ENCODE results near the gene CSNK1G1. TPM values are rescaled to one million over a fixed set of nuclear protein-coding genes. Genes with fewer than 3 reads are reported as not detected.
"Not testable (repeated sequence)": the region's sequence is repeated elsewhere in the genome, so short reads cannot be mapped to it uniquely, and the experiment has no call there.

CSNK1G1 gene
- total and polyA plus RNA-seq, 12 donors: 1.9 to 9.4 (median 7.4) TPM

- H3K4me1 ChIP-seq: peaks cover 0 to 19% (median 14%) of the 10 kb centered on the region in 9 donors
- ATAC-seq: no peak
- TF ChIP-seq CTCF (IDR thresholded peaks at IDR 0.05): no peak
- intact Hi-C loops (cut with DNase I): loop anchor here in 1 of 10 donors (10.0 kb wide), 1 partner anchor 439 kb away; no protein-coding TSS in a partner anchor
- 94 to 95% methylated on average over 11 of the region's 11 CpGs for WGBS, 2 donors
- no peaks in the 10 kb centered on the region for H3K27me3 ChIP-seq
- H3K9me3 ChIP-seq: peaks cover 0 to 7% (median 0%) of the 10 kb centered on the region in 11 donors
- no peak overlapping the region for H3K4me3 ChIP-seq
- no peaks in the 10 kb centered on the region for H3K36me3 ChIP-seq
- no peak overlapping the region for H3K27ac ChIP-seq
- DNase-seq: no peak
These were observed 130.2 kb downstream of the CSNK1G1 start for GRCh38 chr15:64225804-64226203.

GRCh38 chr15:64224511-64224910, 131.5 kb downstream of the CSNK1G1 start:
- no peak for TF ChIP-seq CTCF (IDR thresholded peaks at IDR 0.05)
- H3K27ac ChIP-seq: peak overlapping the region in 2 of 10 donors; percentile 1 to 4
- peaks cover 0 to 19% (median 14%) of the 10 kb centered on the region in 9 donors for H3K4me1 ChIP-seq
- H3K27me3 ChIP-seq: no peaks in the 10 kb centered on the region
- WGBS, 2 donors: 19 to 21% methylated on average over 2 of the region's 2 CpGs
- intact Hi-C loops (cut with DNase I): loop anchor here in 1 of 10 donors (10.0 kb wide), 1 partner anchor 440 kb away; no protein-coding TSS in a partner anchor
- no peak overlapping the region for H3K4me3 ChIP-seq
- no peaks in the 10 kb centered on the region for H3K36me3 ChIP-seq
- peaks cover 0 to 7% (median 0%) of the 10 kb centered on the region in 11 donors for H3K9me3 ChIP-seq
- peak in 1 of 2 donors; percentile 61 for DNase-seq
- peak in 6 of 8 donors; percentile 27 to 66 (median 44) for ATAC-seq

- Histone ChIP-seq H3K27ac (no peak overlapping the region), H3K4me1 (peaks cover 0 to 19% (median 14%) of the 10 kb centered on the region in 9 donors), H3K9me3 (peaks cover 0 to 7% (median 0%) of the 10 kb centered on the region in 11 donors), H3K4me3 (no peak overlapping the region), H3K27me3 (no peaks in the 10 kb centered on the region), H3K36me3 (no peaks in the 10 kb centered on the region)
- intact Hi-C loops (cut with DNase I): loop anchor here in 1 of 10 donors (10.0 kb wide), 1 partner anchor 441 kb away; no protein-coding TSS in a partner anchor
- ATAC-seq: no peak
- DNase-seq: no peak
- no peak for TF ChIP-seq CTCF (IDR thresholded peaks at IDR 0.05)
These were observed 132.1 kb downstream of the CSNK1G1 start for GRCh38 chr15:64223882-64224281.

- Histone ChIP-seq H3K4me3 (no peak overlapping the region), H3K4me1 (peaks cover 0 to 19% (median 14%) of the 10 kb centered on the region in 9 donors), H3K27ac (no peak overlapping the region), H3K27me3 (no peaks in the 10 kb centered on the region), H3K9me3 (peaks cover 0 to 7% (median 0%) of the 10 kb centered on the region in 11 donors), H3K36me3 (no peaks in the 10 kb centered on the region)
- no peak for TF ChIP-seq CTCF (IDR thresholded peaks at IDR 0.05)
- intact Hi-C loops (cut with DNase I): loop anchor here in 1 of 10 donors (10.0 kb wide), 1 partner anchor 442 kb away; no protein-coding TSS in a partner anchor
- DNase-seq: no peak
- WGBS, 2 donors: 81 to 89% methylated on average over 3 of the region's 3 CpGs
- ATAC-seq: no peak
These were observed 133.2 kb downstream of the CSNK1G1 start for GRCh38 chr15:64222573-64223366.

GRCh38 chr15:64221911-64222310, 134.1 kb downstream of the CSNK1G1 start:
- ATAC-seq, H3K27ac ChIP-seq, H3K9me3 ChIP-seq, H3K27me3 ChIP-seq, H3K4me3 ChIP-seq, H3K36me3 ChIP-seq, DNase-seq: not testable (repeated sequence)
- H3K4me1 ChIP-seq: peaks cover 0 to 23% (median 19%) of the 10 kb centered on the region in 9 donors
- 96 to 100% methylated on average over 1 of the region's 1 CpG for WGBS, 2 donors
- intact Hi-C loops (cut with DNase I): loop anchor here in 1 of 10 donors (10.0 kb wide), 1 partner anchor 443 kb away; no protein-coding TSS in a partner anchor

- not testable (repeated sequence) for H3K4me3 ChIP-seq, H3K27ac ChIP-seq, H3K27me3 ChIP-seq, H3K9me3 ChIP-seq, DNase-seq, ATAC-seq
- WGBS, 2 donors: 93 to 94% methylated on average over 5 of the region's 5 CpGs
- Histone ChIP-seq H3K4me1 (peaks cover 0 to 15% (median 11%) of the 10 kb centered on the region in 9 donors), H3K36me3 (peaks cover 0 to 36% (median 7%) of the 10 kb centered on the region in 9 donors)
- intact Hi-C loops (cut with DNase I): loop anchor here in 6 of 10 donors (10.0 kb wide), 3 partner anchors 137 to 467 kb away; partner anchors contain the start of genes CSNK1G1 (in 4 of the 6), PCLAF (in 1 of the 6) and TRIP4 (in 1 of the 6)
These were observed 138.6 kb downstream of the CSNK1G1 start for GRCh38 chr15:64217429-64217750.

All from heart right ventricle (tissue), 16 donors.